HCT116 (cell line): ENCODE results near the gene ZRANB1. TPM values are rescaled to one million over a fixed set of nuclear protein-coding genes. Genes with fewer than 3 reads are reported as not detected.

Experiments used
- ATAC-seq: fragments of 200-7000 bp; cut with Tn5 transposase; 2 replicates; pipeline ENCODE4 v1.9.1; 2020; ENCODE audit warnings: mild to moderate bottlenecking, moderate library complexity
- BruUV-seq: library from RNA; stranded (reverse); fragments of 400-500 nt; replicated peaks from 2 replicates; lab custom pipeline; 2021; lab: Mats Ljungman, UMichigan
- CTCF ChIA-PET: fragments of 300-600 bp; sonication (Branson Sonifier 250); formaldehyde crosslinking; loops from one replicate; lab custom pipeline; 2021; ENCODE audit warnings: antibody characterized with exemption; lab: Charles Lee
- POLR2A ChIA-PET: fragments of 300-600, 350-600 bp; sonication (Branson Sonifier 250); formaldehyde crosslinking; loops from one replicate; lab custom pipeline; 2021; ENCODE audit warnings: antibody characterized with exemption; lab: Charles Lee
- RAD21 ChIA-PET, 2 experiments: fragments of 300-600 bp; sonication (Branson Sonifier 250); formaldehyde crosslinking; loops; one replicate each; lab custom pipeline; 2023; ENCODE audit warnings: low total read pairs in 2 of 2; ENCODE audit not compliant: uncharacterized antibody in 2 of 2, unreplicated experiment in 2 of 2, low non-redundant PET in 1 of 2; lab: Charles Lee
- DNase-seq: peaks from one replicate; pipeline ENCODE4 v3.0.0-alpha.2; 2010; ENCODE audit warnings: low read depth, low spot score
- H2AFZ ChIP-seq: fragments of 200-600 bp; shearing (Covaris generic), sonication (generic); 2 replicates; pipeline ENCODE4 v1.6.1; 2017; ENCODE audit warnings: low read depth, mixed run types, mixed read lengths, antibody characterized with exemption, low read length; ENCODE audit not compliant: poor library complexity, severe bottlenecking
- H3K27ac ChIP-seq: 2 replicates; pipeline ENCODE4 v1.5.1; 2012; ENCODE audit warnings: low read depth, low read length
- H3K27me3 ChIP-seq: fragments of 200-600 bp; sonication (generic); 2 replicates; pipeline ENCODE4 v1.6.1; 2016; ENCODE audit warnings: mixed run types, low read length, mixed read lengths; ENCODE audit not compliant: insufficient read depth
- H3K36me3 ChIP-seq, 2 experiments: fragments of 200-500 bp in 1 of 2; fragments of 200-600 bp in 1 of 2; sonication (Bioruptor generic) in 1 of 2; sonication (generic) in 1 of 2; 2 replicates each; pipeline versions ENCODE4 v1.5.1 to v1.6.1; 2014 to 2016; ENCODE audit warnings: low read length in 2 of 2, inconsistent platforms in 1 of 2, mixed read lengths in 1 of 2, mixed run types in 1 of 2; ENCODE audit not compliant: insufficient read depth in 2 of 2, control insufficient read depth in 1 of 2
- H3K4me1 ChIP-seq, 2 experiments: fragments of 200-600 bp in 1 of 2; sonication (generic) in 1 of 2; 2 replicates each; pipeline versions ENCODE4 v1.5.1 to v1.6.1; 2012 to 2017; ENCODE audit warnings: low read length in 2 of 2, inconsistent platforms in 1 of 2, mild to moderate bottlenecking in 1 of 2, mixed read lengths in 1 of 2, mixed run types in 1 of 2, moderate library complexity in 1 of 2; ENCODE audit not compliant: insufficient read depth in 2 of 2, control insufficient read depth in 1 of 2
- H3K4me2 ChIP-seq: fragments of 200-600 bp; sonication (generic); 2 replicates; pipeline ENCODE4 v1.6.1; 2017; ENCODE audit warnings: mixed run types, low read length, mixed read lengths
- H3K4me3 ChIP-seq, 2 experiments: fragments of 200-600 bp in 1 of 2; sonication (generic) in 1 of 2; replicated peaks in 1 of 2; 2 replicates each; pipeline ENCODE4 v1.5.1; 2011 to 2016; ENCODE audit warnings: low read length in 2 of 2, control low read depth in 1 of 2, low read depth in 1 of 2, mild to moderate bottlenecking in 1 of 2, mixed read lengths in 1 of 2, mixed run types in 1 of 2
- H3K79me2 ChIP-seq: fragments of 200-600 bp; sonication (generic); 2 replicates; pipeline ENCODE4 v1.6.1; 2017; ENCODE audit warnings: mild to moderate bottlenecking, mixed run types, low read length, moderate library complexity, mixed read lengths; ENCODE audit not compliant: insufficient read depth
- H3K9ac ChIP-seq: fragments of 200-600 bp; sonication (generic); 2 replicates; pipeline ENCODE4 v1.6.1; 2016; ENCODE audit warnings: low read length, mixed read lengths
- H3K9me2 ChIP-seq: fragments of 200-600 bp; sonication (generic), shearing (Covaris generic); 2 replicates; pipeline ENCODE4 v1.6.1; 2017; ENCODE audit warnings: mixed run types, mild to moderate bottlenecking, moderate library complexity; ENCODE audit not compliant: insufficient read depth
- H3K9me3 ChIP-seq, 2 experiments: fragments of 200-500 bp in 1 of 2; fragments of 200-600 bp in 1 of 2; sonication (Bioruptor generic) in 1 of 2; sonication (generic) in 1 of 2; 2 replicates each; pipeline ENCODE4 v1.6.1; 2014 to 2017; ENCODE audit warnings: low read length in 2 of 2, mixed read lengths in 2 of 2, inconsistent platforms in 1 of 2, low read depth in 1 of 2, mild to moderate bottlenecking in 1 of 2, mixed run types in 1 of 2, moderate library complexity in 1 of 2; ENCODE audit not compliant: control insufficient read depth in 1 of 2, insufficient read depth in 1 of 2
- H4K20me1 ChIP-seq: fragments of 200-600 bp; sonication (generic), shearing (Covaris generic); 2 replicates; pipeline ENCODE4 v1.6.1; 2017; ENCODE audit warnings: mixed run types, mild to moderate bottlenecking, moderate library complexity; ENCODE audit not compliant: insufficient read depth
- ATF3 ChIP-seq: IDR thresholded peaks from 2 replicates; pipeline ENCODE4 v1.6.1; 2012
- CBX3 ChIP-seq: IDR thresholded peaks from 2 replicates; pipeline ENCODE4 v1.6.1; 2012; ENCODE audit warnings: low read depth
- CTCF ChIP-seq, 3 experiments: fragments of 200-600 bp in 1 of 3; sonication (generic) in 1 of 3; IDR thresholded peaks in 2 of 3; conservative IDR thresholded peaks in 1 of 3; 2 replicates each; pipeline ENCODE4 v1.5.1; 2012 to 2017; ENCODE audit warnings: low read depth in 2 of 3, low read length in 2 of 3, antibody characterized with exemption in 1 of 3, borderline replicate concordance in 1 of 3, control low read depth in 1 of 3, mild to moderate bottlenecking in 1 of 3, mixed read lengths in 1 of 3, mixed run types in 1 of 3, moderate library complexity in 1 of 3; ENCODE audit not compliant: insufficient read depth in 1 of 3
- EGR1 ChIP-seq: IDR thresholded peaks from 2 replicates; pipeline ENCODE4 v1.6.1; 2012; ENCODE audit warnings: low read depth
- EZH2 ChIP-seq: fragments of 200-600 bp; sonication (generic); IDR thresholded peaks from 2 replicates; pipeline ENCODE4 v1.6.1; 2017; ENCODE audit warnings: antibody characterized with exemption, mixed run types
- MAX ChIP-seq: IDR thresholded peaks from 2 replicates; pipeline ENCODE4 v1.6.1; 2012
- POLR2A ChIP-seq: IDR thresholded peaks from 2 replicates; pipeline ENCODE4 v1.7.0; 2011; ENCODE audit warnings: borderline replicate concordance; ENCODE audit not compliant: insufficient read depth, insufficient read length; ENCODE audit errors: extremely low read depth
- POLR2AphosphoS5 ChIP-seq: IDR thresholded peaks from 2 replicates; pipeline ENCODE4 v1.6.1; 2011; ENCODE audit warnings: mild to moderate bottlenecking, low read depth, low read length, moderate library complexity
- SIN3A ChIP-seq: IDR thresholded peaks from 2 replicates; pipeline ENCODE4 v1.6.1; 2012; ENCODE audit warnings: low read depth
- SP1 ChIP-seq: IDR thresholded peaks from 2 replicates; pipeline ENCODE4 v1.6.1; 2012; ENCODE audit warnings: low read depth
- TCF7L2 ChIP-seq: IDR thresholded peaks from 2 replicates; pipeline ENCODE4 v1.7.0; 2011; ENCODE audit warnings: borderline replicate concordance, inconsistent platforms; ENCODE audit not compliant: insufficient read depth, insufficient read length; ENCODE audit errors: extremely low read depth
- ZBTB33 ChIP-seq: IDR thresholded peaks from 2 replicates; pipeline ENCODE4 v1.6.1; 2011; ENCODE audit warnings: mild to moderate bottlenecking, low read length, moderate library complexity; ENCODE audit not compliant: insufficient replicate concordance; ENCODE audit errors: extremely low read depth
- ZNF274 ChIP-seq: fragments of 200-500 bp; sonication (Bioruptor generic); IDR thresholded peaks from 2 replicates; pipeline ENCODE4 v1.6.1; 2014; ENCODE audit warnings: mild to moderate bottlenecking, low read depth, low read length, inconsistent platforms
- intact Hi-C: fragments of 100-400 bp; cut with micrococcal nuclease; formaldehyde crosslinking; loops from 2 replicates; pipeline ENCODE4 v1.10.0; 2022
- total RNA-seq: library from RNA; stranded (reverse); gene quantifications from one replicate; pipeline ENCODE4 v1.2.1, GENCODE V29; 2021; ENCODE audit not compliant: unreplicated experiment

ZRANB1 gene
- total RNA-seq, 1 experiment from 2014 or later, result 23.9 TPM

GRCh38 chr10:124894569-124895215, 47.2 kb upstream of the ZRANB1 start:
- Histone ChIP-seq H3K79me2 (no peaks in the 10 kb centered on the region), H3K4me3 (no peak overlapping the region), H3K9me2 (no peaks in the 10 kb centered on the region), H2AFZ (no peak overlapping the region), H3K9me3 (no peaks in the 10 kb centered on the region), H3K4me1 (no peaks in the 10 kb centered on the region; a peak in 1 of 4 replicates), H3K27me3 (peaks cover 17% of the 10 kb centered on the region; the same call in 1 of the 2 replicates), H3K36me3 (no peaks in the 10 kb centered on the region), H4K20me1 (no peaks in the 10 kb centered on the region), H3K9ac (no peak overlapping the region), H3K27ac (no peak overlapping the region), H3K4me2 (no peak overlapping the region)
- no TSS peak for BruUV-seq
- intact Hi-C loops, result no loop called here
- ATAC-seq (no peak), DNase-seq (no peak)
- POLR2A ChIA-PET, result no interaction called here
- TF ChIP-seq POLR2A, result no peak
- TF ChIP-seq ATF3, result no peak
- no peak for TF ChIP-seq SIN3A
- TF ChIP-seq TCF7L2, result no peak
- RAD21 ChIA-PET, result no interaction called here
- CTCF ChIA-PET, result no interaction called here

GRCh38 chr10:124896751-124897150, 45.2 kb upstream of the ZRANB1 start:
- POLR2A ChIA-PET, result no interaction called here
- H3K36me3 ChIP-seq, result no peaks in the 10 kb centered on the region
- no peaks in the 10 kb centered on the region for H3K79me2 ChIP-seq
- BruUV-seq, result no TSS peak
- H4K20me1 ChIP-seq, result no peaks in the 10 kb centered on the region
- intact Hi-C loops, result no loop called here
- DNase-seq (no peak), ATAC-seq (no peak)
- RAD21 ChIA-PET, result no interaction called here
- no peaks in the 10 kb centered on the region; a peak in 1 of 4 replicates for H3K4me1 ChIP-seq
- H3K4me3 ChIP-seq, result no peak overlapping the region
- H3K27me3 ChIP-seq, result peaks cover 17% of the 10 kb centered on the region; the same call in 1 of the 2 replicates
- H2AFZ ChIP-seq, result no peak overlapping the region
- no peak overlapping the region for H3K9ac ChIP-seq
- TF ChIP-seq EZH2, result no peak
- TF ChIP-seq ATF3, result no peak
- TF ChIP-seq EGR1, result no peak
- TF ChIP-seq ZNF274, result no peak
- TF ChIP-seq ZBTB33, result no peak
- TF ChIP-seq CTCF (IDR thresholded peaks at IDR 0.05 in 2 of 3, conservative IDR thresholded peaks at IDR 0.05 in 1 of 3; ENCODE audit: borderline replicate concordance in 1 of 3, insufficient read depth in 1 of 3, low read depth in 2 of 3, low read length in 2 of 3), result no peak
- no peak for TF ChIP-seq TCF7L2
- no peak for TF ChIP-seq MAX
- no peak for TF ChIP-seq SP1
- no peak for TF ChIP-seq POLR2AphosphoS5
- TF ChIP-seq CBX3, result no peak
- no peaks in the 10 kb centered on the region for H3K9me2 ChIP-seq
- CTCF ChIA-PET, result no interaction called here
- no peak overlapping the region for H3K27ac ChIP-seq
- H3K9me3 ChIP-seq, result no peaks in the 10 kb centered on the region
- no peak overlapping the region for H3K4me2 ChIP-seq
